Trophoblast cell (in vitro differentiated cells and primary cell): ENCODE results near the gene RTL1.

ENCODE experiments used
- DNase-seq, 2 donors: peaks; one replicate each; pipeline ENCODE4 v3.0.0-alpha.2; 2016
- H2AFZ ChIP-seq: 2 replicates; pipeline ENCODE4 v1.6.1; 2013; ENCODE audit warnings: low read length, moderate library complexity, mild to moderate bottlenecking; ENCODE audit not compliant: insufficient read depth, poor library complexity
- H2AK5ac ChIP-seq: 2 replicates; pipeline ENCODE4 v1.6.1; 2013; ENCODE audit warnings: mild to moderate bottlenecking, low read length
- H2BK120ac ChIP-seq: 2 replicates; pipeline ENCODE4 v1.6.1; 2013; ENCODE audit warnings: low read length, mild to moderate bottlenecking, moderate library complexity; ENCODE audit not compliant: insufficient read depth, poor library complexity
- H2BK12ac ChIP-seq: 2 replicates; pipeline ENCODE4 v1.6.1; 2013; ENCODE audit warnings: mild to moderate bottlenecking, low read length, moderate library complexity
- H2BK5ac ChIP-seq: 2 replicates; pipeline ENCODE4 v1.6.1; 2013; ENCODE audit warnings: low read length, low read depth, moderate library complexity, mild to moderate bottlenecking; ENCODE audit not compliant: poor library complexity
- H3K14ac ChIP-seq: 2 replicates; pipeline ENCODE4 v1.6.1; 2013; ENCODE audit warnings: mild to moderate bottlenecking, low read length
- H3K18ac ChIP-seq: 2 replicates; pipeline ENCODE4 v1.6.1; 2013; ENCODE audit warnings: mild to moderate bottlenecking, low read length
- H3K23ac ChIP-seq: 2 replicates; pipeline ENCODE4 v1.6.1; 2013; ENCODE audit warnings: low read length
- H3K27ac ChIP-seq: 2 replicates; pipeline ENCODE4 v1.5.1; 2013; ENCODE audit warnings: low read depth, mild to moderate bottlenecking, inconsistent platforms, low read length, moderate library complexity
- H3K27me3 ChIP-seq: 2 replicates; pipeline ENCODE4 v1.6.1; 2013; ENCODE audit warnings: inconsistent platforms, mild to moderate bottlenecking, low read length, moderate library complexity; ENCODE audit not compliant: insufficient read depth
- H3K36me3 ChIP-seq, 2 experiments: 1 replicate in 1 of 2; 2 replicates in 1 of 2; pipeline ENCODE4 v1.6.1; 2013; ENCODE audit warnings: low read length in 2 of 2, mild to moderate bottlenecking in 2 of 2, moderate library complexity in 1 of 2; ENCODE audit not compliant: insufficient read depth in 2 of 2, control insufficient read depth in 1 of 2
- H3K4ac ChIP-seq: 2 replicates; pipeline ENCODE4 v1.6.1; 2013; ENCODE audit warnings: low read depth, mild to moderate bottlenecking, low read length, moderate library complexity
- H3K4me1 ChIP-seq, 2 experiments: 1 replicate in 1 of 2; 2 replicates in 1 of 2; pipeline ENCODE4 v1.6.1; 2013; ENCODE audit warnings: low read length in 2 of 2, mild to moderate bottlenecking in 2 of 2, moderate library complexity in 1 of 2; ENCODE audit not compliant: insufficient read depth in 2 of 2, control insufficient read depth in 1 of 2
- H3K4me2 ChIP-seq: 2 replicates; pipeline ENCODE4 v1.6.1; 2013; ENCODE audit warnings: inconsistent platforms, mild to moderate bottlenecking, low read length, moderate library complexity
- H3K4me3 ChIP-seq: 2 replicates; pipeline ENCODE4 v1.5.1; 2013; ENCODE audit warnings: mild to moderate bottlenecking, low read depth, low read length, inconsistent platforms
- H3K79me1 ChIP-seq: one replicate; pipeline ENCODE4 v1.6.1; 2013; ENCODE audit warnings: low read length
- H3K79me2 ChIP-seq: 2 replicates; pipeline ENCODE4 v1.6.1; 2013; ENCODE audit warnings: low read length, mild to moderate bottlenecking; ENCODE audit not compliant: control insufficient read depth, insufficient read depth, poor library complexity
- H3K9ac ChIP-seq: 2 replicates; pipeline ENCODE4 v1.6.1; 2013; ENCODE audit warnings: mild to moderate bottlenecking, low read length
- H3K9me3 ChIP-seq: 2 replicates; pipeline ENCODE4 v1.6.1; 2013; ENCODE audit warnings: low read depth, mild to moderate bottlenecking, control low read depth, inconsistent platforms, low read length; ENCODE audit not compliant: insufficient read depth
- H4K12ac ChIP-seq: 2 replicates; pipeline ENCODE4 v1.6.1; 2013; ENCODE audit warnings: low read depth, mild to moderate bottlenecking, low read length, moderate library complexity
- H4K8ac ChIP-seq: 2 replicates; pipeline ENCODE4 v1.6.1; 2013; ENCODE audit warnings: low read depth, mild to moderate bottlenecking, low read length, moderate library complexity
- H4K91ac ChIP-seq: one replicate; pipeline ENCODE4 v1.6.1; 2013; ENCODE audit warnings: low read depth, mild to moderate bottlenecking, low read length, moderate library complexity
- WGBS: extraction: QIAGEN DNeasy Blood & Tissue Kit; methylation state at CpG from one replicate; pipeline ENCODE4 v1.1.7; 2013; ENCODE audit warnings: missing lambda C conversion rate; ENCODE audit not compliant: insufficient read length, insufficient coverage; ENCODE audit errors: extremely low coverage; 5-methylcytosine and 5-hydroxymethylcytosine counted together

The RTL1 gene

GRCh38 chr14:100873096-100873482 lies 30.4 kb downstream of the RTL1 start:
- WGBS: no CpG with 5 or more reads among the region's 3 CpGs
- H3K27me3 ChIP-seq: no peaks in the 10 kb centered on the region

GRCh38 chr14:100872259-100873095 lies 31.0 kb downstream of the RTL1 start:
- no CpG with 5 or more reads among the region's 15 CpGs for WGBS

More at GRCh38 chr14:100873096-100873482, 30.4 kb downstream of the RTL1 start:
- Histone ChIP-seq H4K8ac (no peak overlapping the region), H4K91ac (no peak overlapping the region), H2AK5ac (no peak overlapping the region), H3K23ac (no peak overlapping the region), H3K36me3 (no peaks in the 10 kb centered on the region), H3K4ac (no peak overlapping the region), H2BK12ac (no peak overlapping the region), H3K14ac (no peak overlapping the region), H3K79me2 (no peaks in the 10 kb centered on the region), H3K79me1 (no peaks in the 10 kb centered on the region), H2BK5ac (no peak overlapping the region), H3K4me1 (no peaks in the 10 kb centered on the region), H3K4me3 (no peak overlapping the region), H2BK120ac (no peak overlapping the region), H3K27ac (no peak overlapping the region), H4K12ac (no peak overlapping the region), H3K9ac (no peak overlapping the region), H2AFZ (no peak overlapping the region), H3K18ac (no peak overlapping the region), H3K4me2 (no peak overlapping the region), H3K9me3 (peaks cover 14% of the 10 kb centered on the region)
- no peak for DNase-seq

GRCh38 chr14:100871234-100872186 lies 32.0 kb downstream of the RTL1 start:
- Histone ChIP-seq H3K9ac (no peak overlapping the region), H2BK120ac (no peak overlapping the region), H3K9me3 (peaks cover 14% of the 10 kb centered on the region), H2BK5ac (no peak overlapping the region), H3K4ac (no peak overlapping the region), H3K4me2 (no peak overlapping the region), H4K8ac (no peak overlapping the region), H3K27ac (no peak overlapping the region), H3K14ac (no peak overlapping the region), H3K27me3 (no peaks in the 10 kb centered on the region), H3K36me3 (no peaks in the 10 kb centered on the region), H4K91ac (no peak overlapping the region), H2BK12ac (no peak overlapping the region), H3K4me3 (no peak overlapping the region), H2AK5ac (no peak overlapping the region), H4K12ac (no peak overlapping the region), H3K79me1 (no peaks in the 10 kb centered on the region), H3K18ac (no peak overlapping the region), H3K4me1 (no peaks in the 10 kb centered on the region), H3K79me2 (no peaks in the 10 kb centered on the region), H3K23ac (no peak overlapping the region), H2AFZ (no peak overlapping the region)
- no CpG with 5 or more reads among the region's 16 CpGs for WGBS
- no peak for DNase-seq

More at GRCh38 chr14:100872259-100873095, 31.0 kb downstream of the RTL1 start:
- peaks cover 14% of the 10 kb centered on the region for H3K9me3 ChIP-seq
- no peak overlapping the region for H2AK5ac ChIP-seq
- H3K14ac ChIP-seq: no peak overlapping the region
- H3K23ac ChIP-seq: no peak overlapping the region
- no peak overlapping the region for H2BK120ac ChIP-seq
- no peak overlapping the region for H3K27ac ChIP-seq
- H3K4me2 ChIP-seq: no peak overlapping the region
- no peak overlapping the region for H2BK5ac ChIP-seq
- no peaks in the 10 kb centered on the region for H3K4me1 ChIP-seq
- DNase-seq: no peak
- no peak overlapping the region for H3K4me3 ChIP-seq
- H3K9ac ChIP-seq: no peak overlapping the region
- no peaks in the 10 kb centered on the region for H3K79me2 ChIP-seq
- no peaks in the 10 kb centered on the region for H3K27me3 ChIP-seq
- no peak overlapping the region for H4K12ac ChIP-seq
- no peaks in the 10 kb centered on the region for H3K79me1 ChIP-seq
- no peaks in the 10 kb centered on the region for H3K36me3 ChIP-seq
- no peak overlapping the region for H3K4ac ChIP-seq
- no peak overlapping the region for H4K8ac ChIP-seq
- H2AFZ ChIP-seq: no peak overlapping the region
- no peak overlapping the region for H3K18ac ChIP-seq
- H4K91ac ChIP-seq: no peak overlapping the region
- H2BK12ac ChIP-seq: no peak overlapping the region

GRCh38 chr14:100868621-100869370 lies 34.7 kb downstream of the RTL1 start:
- H2AFZ ChIP-seq: no peak overlapping the region
- H3K23ac ChIP-seq: no peak overlapping the region
- no peaks in the 10 kb centered on the region for H3K36me3 ChIP-seq
- WGBS: no CpG with 5 or more reads among the region's 24 CpGs
- no peak overlapping the region for H4K12ac ChIP-seq
- no peak overlapping the region for H2BK12ac ChIP-seq
- H3K79me2 ChIP-seq: no peaks in the 10 kb centered on the region
- H4K91ac ChIP-seq: no peak overlapping the region
- no peak overlapping the region for H3K27ac ChIP-seq
- no peak overlapping the region for H3K14ac ChIP-seq
- no peak overlapping the region for H2BK120ac ChIP-seq
- no peak overlapping the region for H4K8ac ChIP-seq
- no peak overlapping the region for H2BK5ac ChIP-seq
- no peak overlapping the region for H2AK5ac ChIP-seq
- H3K4me3 ChIP-seq: no peak overlapping the region
- H3K4ac ChIP-seq: no peak overlapping the region
- no peak for DNase-seq
- H3K27me3 ChIP-seq: no peaks in the 10 kb centered on the region
- no peaks in the 10 kb centered on the region for H3K79me1 ChIP-seq
- peaks cover 20% of the 10 kb centered on the region for H3K9me3 ChIP-seq
- H3K4me1 ChIP-seq: no peaks in the 10 kb centered on the region
- no peak overlapping the region for H3K4me2 ChIP-seq
- H3K18ac ChIP-seq: no peak overlapping the region
- H3K9ac ChIP-seq: no peak overlapping the region
